HFFc6 (cell line): ENCODE data around the gene BTBD1. TPM values are rescaled to one million over a fixed set of nuclear protein-coding genes. Genes with fewer than 3 reads are reported as not detected.

Experiments
- DNase-seq: peaks from one replicate; pipeline ENCODE4 v3.0.0-alpha.2; 2018
- H3K27ac Mint-ChIP-seq: 2 replicates; pipeline ENCODE4 v1.8.0; 2020; ENCODE audit warnings: mild to moderate bottlenecking, mixed read lengths
- H3K27me3 Mint-ChIP-seq: 2 replicates; pipeline ENCODE4 v1.8.0; 2021; ENCODE audit warnings: mild to moderate bottlenecking, moderate library complexity, mixed read lengths; ENCODE audit not compliant: insufficient read depth
- H3K36me3 Mint-ChIP-seq: 2 replicates; pipeline ENCODE4 v1.8.0; 2021; ENCODE audit warnings: low read depth, mixed read lengths
- H3K4me1 Mint-ChIP-seq: 2 replicates; pipeline ENCODE4 v1.8.0; 2020; ENCODE audit warnings: low read depth, mixed read lengths
- H3K4me3 Mint-ChIP-seq: 2 replicates; pipeline ENCODE4 v1.8.0; 2020; ENCODE audit warnings: mild to moderate bottlenecking, moderate library complexity, mixed read lengths
- H3K9me3 Mint-ChIP-seq: 2 replicates; pipeline ENCODE4 v1.8.0; 2020; ENCODE audit warnings: mild to moderate bottlenecking, mixed read lengths
- CTCF ChIP-seq: fragments of 200-600 bp; sonication (generic); IDR thresholded peaks from 2 replicates; pipeline ENCODE4 v1.5.0; 2021; ENCODE audit warnings: antibody characterized with exemption, mild to moderate bottlenecking
- total RNA-seq, 6 experiments: library from RNA; stranded (reverse); fragmentation: NEBNext Ultra II Directional; extraction: Animal tissue kit (Norgen Biotek cat#: 25700); gene quantifications; 2 replicates in 1 of 6; 3 replicates in 5 of 6; pipeline ENCODE4 v1.2.3, GENCODE V29; 2021

BTBD1 gene
- total RNA-seq, 6 experiments from 2014 or later = 62.2 to 74.8 (median 69.4) TPM

GRCh38 chr15:82977076-82977475, 90.0 kb downstream of the BTBD1 start:
- H3K36me3 Mint-ChIP-seq = no peaks in the 10 kb centered on the region
- no peak for TF ChIP-seq CTCF
- H3K4me3 Mint-ChIP-seq = no peak overlapping the region
- no peaks in the 10 kb centered on the region for H3K4me1 Mint-ChIP-seq
- H3K27ac Mint-ChIP-seq = no peak overlapping the region
- DNase-seq = no peak
- H3K27me3 Mint-ChIP-seq = no peaks in the 10 kb centered on the region; the same call in 1 of the 2 replicates
- no peaks in the 10 kb centered on the region for H3K9me3 Mint-ChIP-seq

- H3K4me1 Mint-ChIP-seq = peaks cover 6% of the 10 kb centered on the region; the same call in 1 of the 2 replicates
- H3K36me3 Mint-ChIP-seq = no peaks in the 10 kb centered on the region
- H3K27me3 Mint-ChIP-seq = peaks cover under 1% of the 10 kb centered on the region
- no peaks in the 10 kb centered on the region for H3K9me3 Mint-ChIP-seq
- DNase-seq = no peak
- no peak overlapping the region for H3K27ac Mint-ChIP-seq
- no peak overlapping the region for H3K4me3 Mint-ChIP-seq
- TF ChIP-seq CTCF = no peak
Measured at GRCh38 chr15:82972990-82973389, 94.1 kb downstream of the BTBD1 start.

- H3K4me3 Mint-ChIP-seq = no peak overlapping the region
- peaks cover 6% of the 10 kb centered on the region for H3K27me3 Mint-ChIP-seq
- H3K36me3 Mint-ChIP-seq = no peaks in the 10 kb centered on the region
- H3K9me3 Mint-ChIP-seq = no peaks in the 10 kb centered on the region
- TF ChIP-seq CTCF = no peak
- no peak overlapping the region for H3K27ac Mint-ChIP-seq
- DNase-seq = no peak
- H3K4me1 Mint-ChIP-seq = peaks cover 6% of the 10 kb centered on the region; the same call in 1 of the 2 replicates
Measured at GRCh38 chr15:82971218-82971984, 95.7 kb downstream of the BTBD1 start.

- DNase-seq = no peak
- H3K36me3 Mint-ChIP-seq = no peaks in the 10 kb centered on the region
- no peaks in the 10 kb centered on the region for H3K9me3 Mint-ChIP-seq
- H3K27ac Mint-ChIP-seq = no peak overlapping the region
- H3K27me3 Mint-ChIP-seq = peaks cover 6% of the 10 kb centered on the region
- no peak overlapping the region for H3K4me3 Mint-ChIP-seq
- H3K4me1 Mint-ChIP-seq = peaks cover 6% of the 10 kb centered on the region; the same call in 1 of the 2 replicates
- no peak for TF ChIP-seq CTCF
Measured at GRCh38 chr15:82970696-82971095, 96.4 kb downstream of the BTBD1 start.

- H3K27me3 Mint-ChIP-seq = peaks cover 10% of the 10 kb centered on the region
- H3K9me3 Mint-ChIP-seq = no peaks in the 10 kb centered on the region
- H3K27ac Mint-ChIP-seq = no peak overlapping the region
- no peak for DNase-seq
- no peaks in the 10 kb centered on the region for H3K36me3 Mint-ChIP-seq
- no peak overlapping the region for H3K4me3 Mint-ChIP-seq
- TF ChIP-seq CTCF = no peak
- H3K4me1 Mint-ChIP-seq = peaks cover 6% of the 10 kb centered on the region; the same call in 1 of the 2 replicates
Measured at GRCh38 chr15:82970078-82970686, 96.9 kb downstream of the BTBD1 start.
